GM19452 (cell line): ENCODE data around the gene UNC13A.
A peak's percentile ranks its signal among the peaks of the same experiment; 100 is the strongest.
"Not testable (repeated sequence)": the region's sequence is repeated elsewhere in the genome, so short reads cannot be mapped to it uniquely, and the experiment has no call there.

Source experiments
- ATAC-seq: cut with Tn5 transposase; IDR thresholded peaks from one replicate; pipeline ENCODE4 v1.9.1; 2021; ENCODE audit not compliant: unreplicated experiment

Gene UNC13A

GRCh38 chr19:17575871-17576757 is 112.0 kb downstream of the UNC13A start:
- no peak for ATAC-seq

- no peak for ATAC-seq
These were observed 115.5 kb downstream of the UNC13A start for GRCh38 chr19:17572638-17573037.

- ATAC-seq = no peak
These were observed 117.4 kb downstream of the UNC13A start for GRCh38 chr19:17570791-17571190.

- ATAC-seq = not testable (repeated sequence)
These were observed 117.9 kb downstream of the UNC13A start for GRCh38 chr19:17570291-17570690.

GRCh38 chr19:17567940-17568339 is 120.2 kb downstream of the UNC13A start:
- no peak for ATAC-seq

- no peak for ATAC-seq
These were observed 122.5 kb downstream of the UNC13A start for GRCh38 chr19:17565611-17566010.

- ATAC-seq = no peak
These were observed 123.4 kb downstream of the UNC13A start for GRCh38 chr19:17564781-17565180.

- ATAC-seq = no peak
These were observed 125.6 kb downstream of the UNC13A start for GRCh38 chr19:17562561-17562960.

- ATAC-seq = no peak
These were observed 126.1 kb downstream of the UNC13A start for GRCh38 chr19:17562097-17562496.

- ATAC-seq = no peak
These were observed 128.0 kb downstream of the UNC13A start for GRCh38 chr19:17560205-17560595.

GRCh38 chr19:17557466-17557865 is 130.7 kb downstream of the UNC13A start:
- ATAC-seq = no peak

- no peak for ATAC-seq
These were observed 131.2 kb downstream of the UNC13A start for GRCh38 chr19:17556995-17557394.

GRCh38 chr19:17555929-17556813 is 132.0 kb downstream of the UNC13A start:
- peak; percentile 29 for ATAC-seq

GRCh38 chr19:17555480-17555928 is 132.7 kb downstream of the UNC13A start, which contains the start of gene COLGALT1:
Gene COLGALT1 (plus strand): TSS chr19:17555649. CDS start chr19:17555714, 65 bp downstream.
- peak; percentile 89 for ATAC-seq

- no peak for ATAC-seq
These were observed 133.1 kb downstream of the UNC13A start for GRCh38 chr19:17554968-17555479.

- no peak for ATAC-seq
These were observed 134.9 kb downstream of the UNC13A start for GRCh38 chr19:17553256-17553655.

- ATAC-seq = not testable (repeated sequence)
These were observed 135.4 kb downstream of the UNC13A start for GRCh38 chr19:17552735-17553134.
